GM21619 (cell line): Measurements from ENCODE around the gene JMJD1C.
A peak's percentile ranks its signal among the peaks of the same experiment; 100 is the strongest.
"Not testable (repeated sequence)": the region's sequence is repeated elsewhere in the genome, so short reads cannot be mapped to it uniquely, and the experiment has no call there.

Experiments used
- ATAC-seq: cut with Tn5 transposase; IDR thresholded peaks from one replicate; pipeline ENCODE4 v1.9.1; 2021; ENCODE audit not compliant: unreplicated experiment

The JMJD1C gene

GRCh38 chr10:63304146-63304545, 161.6 kb downstream of the JMJD1C start:
- ATAC-seq = no peak

GRCh38 chr10:63300801-63301200, 165.0 kb downstream of the JMJD1C start:
- ATAC-seq = no peak

- ATAC-seq = no peak
These were observed 167.8 kb downstream of the JMJD1C start for GRCh38 chr10:63297941-63298340.

- no peak for ATAC-seq
These were observed 171.0 kb downstream of the JMJD1C start for GRCh38 chr10:63294781-63295180.

GRCh38 chr10:63292847-63293246, 172.9 kb downstream of the JMJD1C start:
- not testable (repeated sequence) for ATAC-seq

GRCh38 chr10:63288170-63288569, 177.6 kb downstream of the JMJD1C start:
- ATAC-seq = no peak

GRCh38 chr10:63286754-63287264, 179.0 kb downstream of the JMJD1C start:
- ATAC-seq = peak; percentile 83

GRCh38 chr10:63286340-63286739, 179.4 kb downstream of the JMJD1C start:
- peak; percentile 58 for ATAC-seq

GRCh38 chr10:63283901-63284300, 181.9 kb downstream of the JMJD1C start:
- ATAC-seq = not testable (repeated sequence)

GRCh38 chr10:63283093-63283492, 182.7 kb downstream of the JMJD1C start:
- ATAC-seq = no peak

GRCh38 chr10:63281967-63282366, 183.8 kb downstream of the JMJD1C start:
- no peak for ATAC-seq

- no peak for ATAC-seq
These were observed 185.4 kb downstream of the JMJD1C start for GRCh38 chr10:63280386-63280785.

GRCh38 chr10:63275094-63275493, 190.7 kb downstream of the JMJD1C start:
- ATAC-seq = no peak

- ATAC-seq = no peak
These were observed 192.2 kb downstream of the JMJD1C start for GRCh38 chr10:63273577-63273976.

GRCh38 chr10:63268798-63269503, 196.8 kb downstream of the JMJD1C start:
- ATAC-seq = peak; percentile 95

GRCh38 chr10:63268149-63268797, 197.5 kb downstream of the JMJD1C start:
- no peak for ATAC-seq

- no peak for ATAC-seq
These were observed 198.2 kb downstream of the JMJD1C start for GRCh38 chr10:63267414-63268148.

- ATAC-seq = no peak
These were observed 199.1 kb downstream of the JMJD1C start for GRCh38 chr10:63266391-63267316.

- no peak for ATAC-seq
These were observed 200.0 kb downstream of the JMJD1C start for GRCh38 chr10:63265683-63266235.

GRCh38 chr10:63265222-63265617, 200.6 kb downstream of the JMJD1C start:
- ATAC-seq = no peak
